Measurements from ENCODE around the gene CLIC3.

The CLIC3 gene

DNA sequence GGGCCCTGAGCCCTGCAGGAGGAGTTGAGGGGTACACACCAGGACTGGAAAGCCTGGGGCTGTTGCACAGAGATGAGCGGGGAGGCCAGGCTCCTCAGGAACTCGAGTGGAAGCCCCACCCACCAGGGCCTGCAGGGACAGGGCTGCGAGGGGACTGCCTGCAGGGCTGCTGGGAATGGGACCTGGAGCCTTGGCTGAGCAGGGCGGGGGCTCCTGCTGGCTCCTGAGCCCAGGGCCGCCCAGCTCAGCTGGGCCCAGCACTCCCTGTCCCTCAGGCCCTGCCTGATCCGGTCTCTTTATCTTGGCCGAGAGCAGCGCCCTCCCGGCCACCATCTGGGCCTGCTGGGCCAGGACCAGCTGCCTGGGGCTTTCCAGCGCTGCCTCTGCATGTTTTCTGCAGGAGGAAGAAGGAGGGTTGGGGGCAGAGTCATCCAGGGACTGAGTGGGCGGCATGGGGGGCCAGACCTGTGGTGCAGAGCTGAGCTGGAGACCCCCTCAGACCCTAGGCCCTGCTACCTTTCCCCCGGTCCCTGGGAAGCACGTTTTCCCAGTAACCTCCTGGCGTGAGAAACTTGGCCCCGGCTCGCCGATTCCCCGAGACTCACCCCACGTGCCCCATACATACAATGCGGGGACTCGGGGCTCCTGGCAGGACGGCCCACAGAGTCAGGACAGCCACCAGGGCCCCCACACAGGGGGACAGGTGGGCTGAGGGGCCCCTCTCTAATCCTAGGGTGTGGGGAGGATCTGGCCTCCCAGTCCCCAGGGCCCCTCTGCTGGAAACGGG is 34.9 kb downstream of the CLIC3 start:
- peaks cover 30% of the 10 kb centered on the region for H3K27me3 Mint-ChIP-seq
- H3K4me3 Mint-ChIP-seq, result no peak overlapping the region
- peaks cover 3% of the 10 kb centered on the region for H3K9me3 Mint-ChIP-seq
- DNase-seq, result no peak
- H3K27ac Mint-ChIP-seq, result no peak overlapping the region
- CTCF ChIA-PET, result no interaction called here
- peaks cover 52% of the 10 kb centered on the region for H3K4me1 Mint-ChIP-seq
- no peaks in the 10 kb centered on the region for H3K36me3 Mint-ChIP-seq

GRCh38 chr9:136960938-136961275 is 35.5 kb downstream of the CLIC3 start:
- DNase-seq, result no peak
- CTCF ChIA-PET, result no interaction called here
- H3K9me3 Mint-ChIP-seq, result peaks cover 7% of the 10 kb centered on the region
- H3K36me3 Mint-ChIP-seq, result no peaks in the 10 kb centered on the region
- H3K4me1 Mint-ChIP-seq, result peaks cover 47% of the 10 kb centered on the region
- no peak overlapping the region for H3K4me3 Mint-ChIP-seq
- H3K27ac Mint-ChIP-seq, result no peak overlapping the region
- H3K27me3 Mint-ChIP-seq, result peaks cover 24% of the 10 kb centered on the region

DNA sequence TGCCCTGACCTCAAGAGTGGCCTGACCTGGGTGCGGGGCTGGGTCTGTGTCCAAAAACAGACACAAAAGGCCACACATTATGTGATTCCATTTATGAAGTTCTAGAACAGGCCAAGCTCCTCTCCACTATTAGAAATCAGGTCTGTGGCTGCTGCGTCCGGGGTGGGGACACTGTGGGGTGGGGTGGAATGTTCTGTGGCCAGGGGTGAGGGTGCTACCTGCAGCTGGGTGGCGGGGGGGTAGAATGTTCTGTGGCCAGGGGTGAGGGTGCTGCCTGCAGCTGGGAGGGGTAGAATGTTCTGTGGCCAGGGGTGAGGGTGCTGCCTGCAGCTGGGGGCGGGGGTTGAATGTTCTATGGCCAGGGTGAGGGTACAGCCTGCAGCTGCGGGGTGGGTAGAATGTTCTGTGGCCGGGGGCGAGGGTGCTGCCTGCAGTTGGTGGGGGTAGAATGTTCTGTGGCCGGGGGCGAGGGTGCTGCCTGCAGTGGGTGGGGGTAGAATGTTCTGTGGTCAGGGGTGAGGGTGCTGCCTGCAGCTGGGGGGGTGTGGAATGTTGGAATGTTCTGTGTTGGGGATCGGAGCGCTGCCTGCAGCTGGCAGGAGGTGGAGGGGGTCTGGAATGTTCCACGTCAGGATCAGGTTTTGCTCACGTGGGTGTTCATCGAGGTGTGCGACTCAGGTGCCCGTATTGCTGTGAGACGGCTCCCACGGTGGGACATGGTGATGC is 36.0 kb downstream of the CLIC3 start:
- peak; percentile 49 for DNase-seq
- H3K27ac Mint-ChIP-seq, result peak overlapping the region; percentile 92
- H3K36me3 Mint-ChIP-seq, result no peaks in the 10 kb centered on the region
- peaks cover 7% of the 10 kb centered on the region for H3K9me3 Mint-ChIP-seq
- peaks cover 24% of the 10 kb centered on the region for H3K27me3 Mint-ChIP-seq
- peak overlapping the region; percentile 47 for H3K4me3 Mint-ChIP-seq
- H3K4me1 Mint-ChIP-seq, result peaks cover 41% of the 10 kb centered on the region
- CTCF ChIA-PET, result no interaction called here

GRCh38 chr9:136958898-136959850 is 37.2 kb downstream of the CLIC3 start:
- H3K27me3 Mint-ChIP-seq, result peaks cover 21% of the 10 kb centered on the region
- no peak overlapping the region for H3K27ac Mint-ChIP-seq
- CTCF ChIA-PET, result interaction anchor here (0.5 to 0.9 kb wide), 2 partner anchors 12 to 16 kb away, joined by 3 read pairs; no protein-coding TSS in a partner anchor
- no peak for DNase-seq
- H3K36me3 Mint-ChIP-seq, result no peaks in the 10 kb centered on the region
- H3K9me3 Mint-ChIP-seq, result peaks cover 7% of the 10 kb centered on the region
- no peak overlapping the region for H3K4me3 Mint-ChIP-seq
- H3K4me1 Mint-ChIP-seq, result peaks cover 31% of the 10 kb centered on the region

- peaks cover 21% of the 10 kb centered on the region for H3K27me3 Mint-ChIP-seq
- no peak overlapping the region for H3K27ac Mint-ChIP-seq
- CTCF ChIA-PET, result interaction anchor here (0.9 kb wide), 1 partner anchor 16 kb away, joined by 3 read pairs; no protein-coding TSS in a partner anchor
- no peak overlapping the region for H3K4me3 Mint-ChIP-seq
- H3K4me1 Mint-ChIP-seq, result peaks cover 31% of the 10 kb centered on the region
- H3K9me3 Mint-ChIP-seq, result peaks cover 7% of the 10 kb centered on the region
- no peaks in the 10 kb centered on the region for H3K36me3 Mint-ChIP-seq
- DNase-seq, result no peak
These were observed 37.9 kb downstream of the CLIC3 start for GRCh38 chr9:136958473-136958872.

DNA sequence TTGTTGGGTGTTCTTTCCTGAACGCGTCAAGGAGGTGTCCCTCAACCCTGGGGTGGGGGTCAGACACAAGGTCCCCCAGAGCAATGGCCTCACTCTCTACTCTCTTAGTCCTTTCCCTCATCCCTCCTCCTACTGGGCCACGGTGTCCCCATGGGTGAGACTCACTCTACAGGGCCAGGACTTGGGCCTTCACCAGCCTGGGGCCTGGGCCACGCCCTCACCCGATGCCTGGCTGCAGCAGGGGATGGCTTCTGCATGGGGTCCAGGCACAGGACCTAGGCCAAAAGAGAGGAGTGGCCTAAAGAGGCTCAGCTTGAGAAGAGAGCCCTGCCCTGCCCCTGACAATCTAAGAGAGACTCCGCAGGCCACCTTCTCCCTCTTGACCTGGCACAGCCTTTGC is 38.5 kb downstream of the CLIC3 start:
- H3K4me1 Mint-ChIP-seq, result peaks cover 26% of the 10 kb centered on the region
- peaks cover 7% of the 10 kb centered on the region for H3K9me3 Mint-ChIP-seq
- no peak for DNase-seq
- CTCF ChIA-PET, result no interaction called here
- H3K27me3 Mint-ChIP-seq, result peaks cover 21% of the 10 kb centered on the region
- no peak overlapping the region for H3K4me3 Mint-ChIP-seq
- H3K27ac Mint-ChIP-seq, result no peak overlapping the region
- no peaks in the 10 kb centered on the region for H3K36me3 Mint-ChIP-seq

GRCh38 chr9:136957461-136957860 is 38.9 kb downstream of the CLIC3 start:
- H3K27ac Mint-ChIP-seq, result no peak overlapping the region
- H3K36me3 Mint-ChIP-seq, result no peaks in the 10 kb centered on the region
- CTCF ChIA-PET, result no interaction called here
- DNase-seq, result no peak
- H3K4me1 Mint-ChIP-seq, result peaks cover 21% of the 10 kb centered on the region
- peaks cover 21% of the 10 kb centered on the region for H3K27me3 Mint-ChIP-seq
- peaks cover 7% of the 10 kb centered on the region for H3K9me3 Mint-ChIP-seq
- no peak overlapping the region for H3K4me3 Mint-ChIP-seq

DNA sequence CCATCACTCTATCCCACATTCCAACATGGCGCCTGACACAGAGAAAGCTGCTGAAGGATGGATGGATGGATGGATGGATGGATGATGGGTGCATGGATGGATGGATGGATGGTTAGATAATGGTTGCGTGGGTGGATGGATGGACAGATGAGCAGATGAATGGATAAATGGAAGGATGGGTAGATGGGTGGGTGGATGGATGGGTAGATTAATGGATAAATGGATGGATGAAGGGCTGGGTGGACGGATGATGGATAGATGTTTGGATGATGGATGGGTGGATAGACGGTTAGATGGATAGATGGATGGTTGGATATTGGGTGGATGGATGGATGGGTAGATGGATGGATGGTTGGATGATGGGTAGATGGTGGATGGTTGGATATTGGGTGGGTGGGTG is 39.8 kb downstream of the CLIC3 start:
- Mint-ChIP-seq H3K9me3 (peaks cover 7% of the 10 kb centered on the region), H3K4me3 (no peak overlapping the region), H3K27ac (no peak overlapping the region), H3K36me3 (no peaks in the 10 kb centered on the region), H3K27me3 (peaks cover 19% of the 10 kb centered on the region), H3K4me1 (peaks cover 16% of the 10 kb centered on the region)
- no peak for DNase-seq
- CTCF ChIA-PET, result no interaction called here

DNA sequence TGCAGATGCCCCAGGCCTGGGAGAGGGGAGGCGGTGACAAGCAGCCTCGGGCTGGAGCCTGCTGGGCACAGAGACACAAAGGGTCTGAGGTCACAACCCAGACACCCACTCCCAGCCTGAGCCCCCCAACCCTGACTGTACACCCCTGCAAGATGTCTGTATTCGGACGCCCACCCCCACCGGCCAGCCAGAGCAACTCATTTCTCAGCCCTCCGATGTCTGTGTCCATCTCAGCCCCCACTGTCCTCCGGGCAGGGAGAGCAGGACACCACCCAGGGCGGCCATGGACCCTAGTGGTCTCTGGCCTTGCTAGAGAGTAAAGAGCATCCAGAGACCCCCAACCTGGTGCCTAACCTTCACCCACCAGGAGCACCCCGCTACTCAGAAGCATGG is 40.4 kb downstream of the CLIC3 start:
- H3K4me3 Mint-ChIP-seq, result no peak overlapping the region
- peaks cover 7% of the 10 kb centered on the region for H3K9me3 Mint-ChIP-seq
- CTCF ChIA-PET, result no interaction called here
- no peak overlapping the region for H3K27ac Mint-ChIP-seq
- H3K4me1 Mint-ChIP-seq, result peaks cover 14% of the 10 kb centered on the region
- H3K27me3 Mint-ChIP-seq, result peaks cover 17% of the 10 kb centered on the region
- H3K36me3 Mint-ChIP-seq, result no peaks in the 10 kb centered on the region
- no peak for DNase-seq

- Mint-ChIP-seq H3K9me3 (peaks cover 7% of the 10 kb centered on the region), H3K27me3 (peaks cover 17% of the 10 kb centered on the region), H3K36me3 (no peaks in the 10 kb centered on the region), H3K4me1 (peaks cover 12% of the 10 kb centered on the region), H3K4me3 (no peak overlapping the region), H3K27ac (no peak overlapping the region)
- CTCF ChIA-PET, result no interaction called here
- no peak for DNase-seq
These were observed 41.0 kb downstream of the CLIC3 start for GRCh38 chr9:136955202-136955942.

DNA sequence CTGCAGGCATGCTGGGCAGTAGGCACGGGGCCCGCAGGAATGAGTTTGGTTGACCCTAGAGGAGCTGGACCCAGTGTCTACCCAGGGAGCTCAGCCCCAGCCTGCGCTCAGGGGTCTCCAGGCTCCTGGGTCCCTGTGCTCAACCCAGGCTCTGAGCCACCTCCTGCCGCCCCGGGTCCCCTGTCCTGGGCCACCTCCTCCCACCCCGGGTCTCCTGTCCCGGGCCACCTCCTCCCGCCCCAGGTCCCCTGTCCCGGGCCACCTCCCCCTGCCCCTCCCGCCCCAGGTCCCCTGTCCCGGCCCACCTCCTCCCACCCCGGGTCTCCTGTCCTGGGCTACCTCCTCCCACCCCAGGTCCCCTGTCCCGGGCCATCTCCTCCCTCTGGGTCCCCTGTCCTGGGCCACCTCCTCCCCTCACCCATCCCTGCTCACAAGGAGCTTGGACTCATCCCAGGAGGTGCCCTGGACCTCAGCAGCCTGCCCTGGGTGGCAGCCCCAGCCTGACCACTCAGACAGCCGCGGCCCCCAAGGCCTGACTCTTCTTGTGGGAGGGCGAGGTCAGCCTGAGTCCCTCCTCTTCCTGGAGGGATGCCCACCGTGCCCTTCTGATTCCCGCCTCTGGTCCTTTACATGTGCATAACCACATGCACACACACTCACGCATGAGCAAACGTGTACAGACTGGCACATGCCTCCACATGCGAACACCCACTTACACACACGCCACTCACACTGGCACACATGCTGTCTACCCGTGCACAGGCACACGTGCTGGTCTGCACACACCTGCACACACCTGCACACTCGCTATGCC is 41.9 kb downstream of the CLIC3 start:
- Mint-ChIP-seq H3K4me3 (no peak overlapping the region), H3K4me1 (peaks cover 10% of the 10 kb centered on the region), H3K27ac (no peak overlapping the region), H3K27me3 (peaks cover 17% of the 10 kb centered on the region), H3K9me3 (peaks cover 7% of the 10 kb centered on the region), H3K36me3 (no peaks in the 10 kb centered on the region)
- CTCF ChIA-PET, result no interaction called here
- DNase-seq, result no peak

GRCh38 chr9:136953771-136954269 is 42.5 kb downstream of the CLIC3 start:
- H3K27ac Mint-ChIP-seq, result no peak overlapping the region
- CTCF ChIA-PET, result no interaction called here
- H3K27me3 Mint-ChIP-seq, result peaks cover 17% of the 10 kb centered on the region
- peaks cover 7% of the 10 kb centered on the region for H3K9me3 Mint-ChIP-seq
- H3K4me1 Mint-ChIP-seq, result peaks cover 11% of the 10 kb centered on the region
- H3K36me3 Mint-ChIP-seq, result no peaks in the 10 kb centered on the region
- DNase-seq, result no peak
- no peak overlapping the region for H3K4me3 Mint-ChIP-seq

All from activated naive CD4-positive, alpha-beta T cell treated with anti-CD3 and anti-CD28 coated beads, Interleukin-2, amount 10 ng/mL, durations not matched to agents 7 days and 5 days (primary cell).